GM19328 (cell line): Measurements from ENCODE around the gene ARSB.
A peak's percentile ranks its signal among the peaks of the same experiment; 100 is the strongest.
"Not testable (repeated sequence)": the region's sequence is repeated elsewhere in the genome, so short reads cannot be mapped to it uniquely, and the experiment has no call there.

Experiments
- ATAC-seq: cut with Tn5 transposase; IDR thresholded peaks from one replicate; pipeline ENCODE4 v1.9.1; 2021; ENCODE audit warnings: mild to moderate bottlenecking, moderate library complexity; ENCODE audit not compliant: unreplicated experiment

The ARSB gene

DNA sequence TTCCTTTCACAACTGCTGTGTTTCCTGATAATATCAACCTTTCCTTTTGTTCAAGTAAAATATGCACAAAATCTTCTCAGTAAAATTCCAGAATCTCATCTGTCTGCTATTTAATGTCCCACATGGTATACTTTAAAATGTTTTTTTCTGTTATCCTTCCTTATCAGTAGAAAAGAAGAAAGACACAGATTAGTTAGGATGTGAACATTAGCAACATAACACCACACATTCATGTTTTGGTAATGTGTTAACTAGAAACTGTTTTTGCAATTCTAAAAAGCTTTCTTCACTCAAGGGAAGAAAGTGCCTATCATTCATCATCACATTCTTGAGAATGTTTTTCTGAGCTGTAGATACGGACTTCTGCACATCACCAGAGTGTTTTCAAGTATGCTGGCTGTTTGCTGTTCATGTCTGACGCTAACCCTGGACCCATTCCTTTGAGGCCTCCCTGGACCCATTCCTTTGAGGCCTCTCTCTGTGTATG is 10.5 kb upstream of the ARSB start:
- no peak for ATAC-seq

DNA sequence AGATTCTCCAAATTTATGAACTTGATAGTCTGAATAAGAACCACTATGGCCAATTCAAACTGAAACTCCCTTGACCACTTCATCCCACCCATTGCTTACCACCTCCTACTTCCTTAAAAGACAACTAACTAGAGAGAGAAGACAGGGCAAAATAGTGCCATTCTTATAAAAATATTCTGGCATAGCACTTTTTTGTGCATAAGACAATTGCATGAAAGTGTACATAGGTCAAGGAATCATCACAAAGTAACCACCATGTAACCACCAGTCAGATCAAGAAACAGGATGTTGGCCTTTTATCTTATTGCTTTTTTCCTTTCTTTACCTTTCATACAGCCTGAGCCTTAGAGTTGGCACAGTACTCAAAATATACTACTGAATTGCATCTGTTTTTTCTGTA is 8.1 kb upstream of the ARSB start:
- ATAC-seq = no peak

DNA sequence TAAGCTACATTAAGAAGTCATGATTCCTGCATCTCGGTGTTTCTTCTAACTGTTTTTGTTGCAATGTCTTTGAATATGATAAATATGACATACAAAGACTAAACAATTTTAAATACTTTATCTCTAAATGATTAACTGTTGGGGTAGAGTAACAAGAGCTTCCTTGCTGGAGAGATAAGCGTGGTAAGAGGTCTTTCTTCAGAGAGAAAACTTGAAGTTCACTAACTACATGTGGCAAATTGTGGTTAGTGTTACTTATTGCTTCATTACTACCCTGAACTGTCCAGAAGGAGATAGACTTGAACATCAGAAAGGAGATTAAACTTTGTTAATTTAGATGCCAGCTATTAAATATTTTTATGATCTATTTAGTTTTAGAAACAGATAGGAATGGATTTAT is 7.0 kb upstream of the ARSB start:
- no peak for ATAC-seq

DNA sequence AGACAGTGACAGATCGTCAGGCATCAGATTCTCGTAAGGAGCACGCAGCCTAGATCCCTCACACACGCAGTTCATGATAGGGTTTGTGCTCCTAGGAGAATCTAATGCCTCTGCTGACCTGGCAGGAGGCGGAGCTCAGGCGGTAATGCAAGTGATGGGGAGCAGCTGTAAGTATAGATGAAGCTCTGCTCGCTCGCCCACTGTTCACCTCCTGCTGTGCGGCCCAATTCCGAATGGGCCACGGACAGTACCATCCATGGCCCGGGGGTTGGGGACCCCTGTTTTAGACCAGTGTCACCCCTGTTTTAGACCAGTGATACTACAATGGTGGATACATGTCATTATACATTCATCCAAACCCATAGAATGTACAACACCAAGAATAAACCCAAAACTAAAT is 4.0 kb upstream of the ARSB start:
- ATAC-seq = no peak

DNA sequence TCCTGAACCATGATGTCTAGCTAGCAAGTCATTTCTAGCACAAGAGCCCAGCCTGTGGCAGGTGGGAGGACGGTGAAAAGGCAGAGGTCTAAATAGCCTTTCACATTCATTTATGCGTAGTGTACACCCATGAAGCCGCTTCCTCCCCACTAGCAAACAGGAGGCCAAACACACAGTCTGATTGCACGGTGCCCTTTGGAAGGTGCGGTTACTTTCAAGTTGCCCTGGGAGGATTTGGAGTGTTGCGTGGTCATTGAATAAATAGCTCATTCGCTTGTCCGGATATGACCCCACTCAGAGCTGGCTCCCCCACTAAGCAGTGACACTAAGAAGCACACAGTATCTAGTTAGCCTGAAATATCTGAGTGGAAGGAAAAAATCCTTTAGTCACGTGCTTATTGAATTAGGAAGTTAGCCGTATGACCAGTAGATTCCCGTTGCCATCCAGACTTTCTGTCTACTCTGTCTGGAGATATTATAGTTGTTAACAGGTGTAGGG is 664 bp upstream of the ARSB start:
- ATAC-seq = no peak

DNA sequence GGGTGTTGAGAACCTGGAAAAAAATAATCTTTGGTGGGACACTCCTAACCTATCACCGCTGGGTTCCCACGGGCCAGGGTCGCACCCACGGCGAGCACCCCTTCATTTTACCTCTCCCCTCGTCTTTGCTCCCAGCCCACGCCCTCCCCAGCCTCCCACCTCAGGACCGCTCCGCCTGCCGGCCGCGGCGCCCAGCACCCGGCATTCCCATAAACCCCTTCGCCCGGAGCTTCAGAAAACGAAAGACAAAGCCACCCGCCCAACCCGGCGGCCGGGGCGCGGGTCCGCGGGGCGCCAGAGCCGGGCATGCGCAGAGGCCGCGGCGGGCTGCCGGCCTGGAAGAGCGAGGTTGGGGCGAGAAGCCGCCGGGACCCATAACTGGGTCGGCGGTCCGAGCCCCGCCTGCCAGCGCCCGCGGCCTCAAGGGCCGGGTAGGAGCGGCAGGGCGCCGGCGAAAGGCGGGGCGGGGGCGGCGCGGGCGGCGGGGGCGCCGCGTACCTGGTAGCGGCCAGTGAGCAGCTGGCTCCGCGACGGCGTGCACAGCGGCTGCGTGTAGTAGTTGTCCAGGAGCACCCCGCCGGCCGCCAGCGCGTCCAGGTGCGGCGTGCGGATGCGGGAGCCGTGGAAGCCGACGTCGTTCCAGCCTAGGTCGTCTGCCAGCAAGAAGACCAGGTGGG is 533 bp downstream of the ARSB start:
- ATAC-seq = peak; percentile 51

DNA sequence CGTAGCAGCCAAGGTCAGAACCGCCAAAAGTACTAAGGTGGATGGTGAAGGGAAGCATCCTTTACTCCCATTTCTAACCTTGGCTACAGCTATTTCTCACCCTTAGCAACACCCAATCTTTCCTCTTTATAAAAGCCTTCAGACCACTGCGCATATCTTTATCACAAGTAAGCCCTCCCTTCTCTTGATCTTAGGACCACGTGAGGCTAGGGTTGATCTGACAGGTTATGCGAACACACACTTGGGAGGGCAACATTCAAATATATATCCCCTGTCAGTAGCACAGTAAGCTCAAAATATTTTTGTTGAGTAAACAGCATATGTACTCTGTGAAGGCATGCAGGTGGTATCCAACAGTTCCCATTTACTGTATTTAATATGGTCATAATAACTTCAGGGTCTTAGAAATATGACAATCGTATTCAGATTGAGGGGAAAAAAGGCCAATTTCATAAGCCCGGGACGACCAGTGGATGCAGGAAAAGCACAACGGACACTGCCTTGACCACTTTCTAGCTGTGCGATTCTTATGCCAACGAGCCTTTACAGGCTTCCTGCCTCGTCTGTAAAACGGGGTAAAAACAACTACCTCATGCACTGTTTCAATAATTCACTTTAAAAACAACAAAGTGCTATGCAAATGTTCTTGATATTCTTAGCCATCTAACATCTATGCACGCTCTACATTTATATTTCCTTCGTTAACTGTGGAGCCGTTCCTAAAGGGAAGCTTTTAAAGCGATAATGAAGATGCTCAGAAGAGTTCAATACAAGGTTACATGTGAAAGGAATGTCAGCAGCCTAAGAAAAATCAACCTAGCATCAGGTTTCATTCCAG is 1.3 kb downstream of the ARSB start:
- ATAC-seq = no peak

DNA sequence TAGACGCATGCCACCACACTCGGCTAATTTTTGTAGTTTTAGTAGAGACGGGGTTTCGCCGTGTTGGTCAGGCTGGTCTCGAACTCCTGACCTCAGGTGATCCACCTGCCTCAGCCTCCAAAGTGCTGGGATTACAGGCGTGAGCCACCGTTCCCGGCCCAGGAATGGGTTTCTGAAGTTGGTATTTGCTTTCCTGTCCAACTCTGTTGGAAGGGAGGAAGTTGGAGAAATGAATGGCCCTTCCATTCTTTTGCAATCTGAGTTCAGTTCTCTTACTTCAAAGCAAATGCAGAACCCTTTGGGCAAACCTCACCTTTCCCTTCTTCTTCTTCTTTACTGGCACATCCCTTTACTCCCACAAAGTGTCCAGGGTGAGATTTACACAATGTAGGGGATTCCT is 1.9 kb downstream of the ARSB start:
- ATAC-seq = not testable (repeated sequence)

DNA sequence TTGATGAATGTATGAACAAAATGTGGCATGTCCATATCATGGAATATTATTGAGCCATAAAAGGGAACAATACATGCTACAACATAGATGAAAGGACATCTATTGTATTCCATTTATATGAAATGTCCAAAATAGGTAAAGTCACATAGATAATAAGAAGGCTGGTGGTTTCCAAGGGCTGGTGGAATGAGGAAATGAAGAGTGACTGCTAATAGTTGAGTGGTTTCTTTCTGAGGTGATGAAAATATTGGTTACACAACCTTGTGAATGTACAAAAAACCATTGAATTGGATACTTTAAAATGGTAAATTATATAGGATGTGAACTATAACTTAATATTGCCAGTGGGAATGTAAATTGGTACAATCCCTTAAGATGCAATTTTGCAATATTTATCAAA is 5.2 kb downstream of the ARSB start:
- ATAC-seq = no peak

DNA sequence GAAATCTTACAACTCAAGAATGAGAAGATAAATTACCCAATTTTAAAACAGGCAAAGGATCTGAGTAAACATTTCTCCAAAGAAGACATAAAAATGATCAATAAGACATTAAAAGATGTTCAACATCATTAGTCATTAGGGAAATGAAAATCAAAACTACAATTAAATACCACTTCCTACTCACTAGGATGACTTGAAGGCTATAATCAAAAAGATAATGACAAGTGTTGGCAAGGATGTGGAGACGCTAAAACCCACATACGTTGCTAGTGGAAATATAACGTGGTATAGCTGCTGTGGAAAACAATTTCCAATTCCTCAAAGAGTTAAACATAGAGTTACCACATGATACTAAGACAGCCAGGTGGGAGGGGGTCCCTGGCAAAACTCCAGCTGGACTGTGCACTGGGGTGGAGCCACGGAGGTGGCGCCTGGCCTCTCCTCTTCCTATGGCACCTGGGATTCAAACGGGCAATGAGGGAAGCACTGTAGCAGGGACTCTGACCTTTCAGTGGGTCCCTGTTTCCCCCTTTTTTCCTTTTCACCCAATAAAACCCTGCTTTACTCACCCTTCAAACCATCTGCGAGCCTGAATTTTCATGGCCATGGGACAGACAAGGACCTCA is 5.9 kb downstream of the ARSB start:
- ATAC-seq = no peak

DNA sequence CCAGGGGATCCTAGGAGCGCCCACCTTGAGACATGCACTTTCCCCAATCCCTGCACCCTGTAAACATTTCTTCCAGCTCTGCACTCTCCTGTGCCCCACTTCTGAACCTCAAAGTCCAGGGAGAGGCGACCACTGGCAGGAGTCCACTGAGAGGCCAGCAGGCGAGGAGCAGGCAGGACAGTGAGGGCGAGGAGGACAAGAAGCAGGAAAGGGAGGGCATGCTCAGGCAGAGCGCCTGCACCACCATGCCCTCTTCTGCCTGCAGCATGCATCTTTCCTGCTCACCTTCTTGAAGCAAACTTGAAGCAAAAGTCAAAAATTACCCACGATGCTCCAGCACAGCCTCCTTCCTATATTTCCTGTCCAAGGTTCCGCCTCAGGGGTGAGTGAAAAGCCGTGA is 10.1 kb downstream of the ARSB start:
- no peak for ATAC-seq

DNA sequence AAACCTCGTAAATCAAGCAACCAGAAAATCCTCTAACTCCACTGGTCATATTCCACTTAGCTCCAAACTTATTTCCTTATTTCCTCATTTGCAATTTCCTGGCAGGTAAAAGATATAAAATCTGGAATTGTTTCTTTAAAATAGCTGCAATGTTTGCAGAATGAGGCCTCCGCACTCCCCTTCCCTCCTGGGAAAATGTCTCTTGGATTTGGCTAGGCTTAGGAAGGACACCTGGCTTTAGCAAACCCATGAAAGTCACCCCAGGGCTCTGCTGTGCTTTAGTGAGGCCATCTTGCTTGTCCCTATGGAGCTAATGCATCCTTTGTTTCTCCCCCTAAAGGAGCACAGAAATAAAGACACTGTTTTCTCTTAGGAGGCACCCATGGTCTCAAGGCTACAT is 10.5 kb downstream of the ARSB start:
- ATAC-seq = no peak

DNA sequence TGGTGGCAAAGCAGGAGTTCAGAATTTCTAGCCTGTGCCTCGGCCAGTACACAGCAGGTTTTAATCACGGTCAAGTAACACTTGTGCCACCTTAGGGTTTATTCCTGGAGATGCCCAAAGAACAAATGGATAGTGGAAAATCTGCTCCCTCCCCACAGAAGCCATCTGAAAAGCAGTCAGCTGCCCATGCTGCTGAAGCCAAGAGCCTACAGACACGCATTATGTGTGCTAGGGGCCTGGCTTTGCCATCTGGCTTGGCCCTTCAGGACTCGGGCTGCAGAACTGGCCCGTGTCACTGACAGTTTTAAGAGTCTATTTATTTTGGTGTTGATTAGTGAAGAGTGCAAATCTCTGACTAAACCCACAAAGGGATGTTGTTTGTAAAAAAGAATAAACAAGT is 11.1 kb downstream of the ARSB start:
- ATAC-seq = no peak

DNA sequence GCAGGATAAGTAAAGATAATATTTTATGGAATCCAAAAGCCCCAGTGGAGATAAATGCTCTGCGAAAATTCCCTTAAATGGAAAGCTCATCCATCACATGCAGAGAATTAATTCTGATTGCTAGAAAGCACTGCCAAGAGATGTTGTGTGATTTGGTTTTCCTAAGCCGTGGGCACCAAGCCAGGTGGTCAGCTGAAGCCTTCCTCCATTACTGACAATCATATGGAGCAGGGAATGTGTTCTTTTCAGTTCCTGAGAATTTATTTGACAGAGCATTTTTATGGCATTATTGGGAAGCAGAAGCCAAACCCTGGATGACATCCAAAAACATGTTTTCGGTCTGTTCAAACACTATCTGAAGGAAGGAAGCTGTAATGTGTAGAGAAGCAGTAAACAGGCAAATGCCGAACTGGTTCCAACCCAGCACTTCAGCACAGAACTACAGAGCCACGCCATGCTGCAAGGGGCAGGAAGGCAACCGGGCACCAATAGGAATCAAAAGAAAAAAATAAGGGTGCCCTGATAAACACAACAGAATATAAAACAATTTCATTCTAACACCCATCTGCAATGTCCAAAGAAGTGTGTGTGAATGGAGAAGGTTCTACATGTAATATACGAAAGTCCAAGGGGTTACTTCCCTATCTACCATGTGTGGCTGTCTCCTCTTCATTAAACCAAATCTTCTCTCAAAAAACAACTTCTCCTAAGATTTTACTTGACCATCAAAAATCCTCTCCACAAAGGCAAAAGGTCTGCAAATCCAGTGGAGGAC is 12.3 kb downstream of the ARSB start:
- ATAC-seq = no peak

DNA sequence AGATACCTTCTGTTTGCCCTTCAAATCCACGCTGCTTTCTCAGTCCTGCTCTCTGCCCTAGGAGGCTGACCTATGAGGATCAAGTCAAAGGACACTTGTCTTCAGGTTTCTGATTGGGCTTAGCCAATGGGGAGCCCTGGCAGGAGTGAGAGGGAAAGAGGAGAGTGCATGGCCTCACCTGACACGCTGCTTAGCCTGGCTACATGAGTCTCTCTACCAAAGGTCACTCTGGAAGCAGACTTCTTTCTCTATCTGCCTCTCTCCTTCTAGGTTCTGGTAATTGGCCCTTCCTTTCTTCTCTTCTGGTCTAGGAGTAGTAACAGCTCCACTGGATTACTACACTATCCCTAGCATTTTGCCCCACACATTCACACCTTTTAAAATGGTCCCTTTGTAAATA is 13.1 kb downstream of the ARSB start:
- ATAC-seq = no peak

DNA sequence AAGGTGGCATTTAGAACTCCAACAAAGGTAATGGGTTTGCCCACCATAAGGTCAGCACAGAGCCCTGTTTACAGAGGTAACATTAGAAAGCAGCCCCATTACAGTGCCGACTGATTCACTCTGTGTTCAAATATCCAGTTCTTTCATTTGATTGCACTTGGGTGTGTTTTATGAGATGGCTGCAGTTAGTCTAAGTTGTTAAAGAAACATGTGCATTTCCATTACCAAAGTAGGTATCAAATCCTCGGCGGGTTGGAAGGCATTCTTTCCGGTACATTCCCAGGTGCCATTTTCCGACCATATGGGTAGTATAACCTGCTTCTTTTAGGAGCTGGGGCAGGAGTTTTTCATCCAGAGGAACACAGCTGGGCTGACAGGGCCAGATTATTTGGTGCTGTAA is 16.3 kb downstream of the ARSB start:
- no peak for ATAC-seq

DNA sequence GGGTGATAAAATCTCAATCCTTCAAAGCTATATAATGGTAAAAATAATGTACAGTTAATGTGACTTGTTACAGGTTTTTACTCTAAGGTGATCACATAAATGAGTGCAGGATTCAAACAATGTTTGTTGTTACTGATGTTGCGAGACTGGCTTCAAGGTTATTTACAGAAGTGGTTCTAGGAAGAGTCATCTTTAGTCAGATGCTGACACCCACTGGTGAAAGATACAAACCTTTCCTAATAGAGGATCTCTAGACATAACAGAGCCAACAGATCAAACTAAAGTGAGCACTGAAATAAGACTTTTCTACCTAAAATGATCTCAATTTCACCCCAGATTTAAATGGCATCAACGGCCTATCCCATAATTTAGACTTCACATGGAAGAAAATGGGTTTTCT is 20.2 kb downstream of the ARSB start:
- no peak for ATAC-seq

DNA sequence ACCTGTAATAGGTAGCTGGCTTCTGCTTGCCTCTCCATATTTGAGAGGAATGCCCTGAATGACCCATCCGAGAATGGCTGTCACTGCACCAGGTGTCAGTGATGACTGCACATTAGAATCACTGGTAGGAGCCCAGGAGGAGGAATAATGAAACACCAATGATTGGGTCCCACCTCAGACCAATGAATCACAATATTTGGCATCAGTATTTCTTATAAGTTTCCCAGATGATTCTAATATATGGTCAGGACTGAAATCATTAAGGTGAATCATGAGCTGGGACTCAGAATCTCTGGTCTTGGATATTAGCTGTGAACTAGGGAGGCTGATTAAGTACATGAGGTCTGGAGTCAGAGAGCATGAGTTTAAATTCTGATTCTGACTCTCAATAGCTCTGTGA is 23.4 kb downstream of the ARSB start:
- no peak for ATAC-seq

DNA sequence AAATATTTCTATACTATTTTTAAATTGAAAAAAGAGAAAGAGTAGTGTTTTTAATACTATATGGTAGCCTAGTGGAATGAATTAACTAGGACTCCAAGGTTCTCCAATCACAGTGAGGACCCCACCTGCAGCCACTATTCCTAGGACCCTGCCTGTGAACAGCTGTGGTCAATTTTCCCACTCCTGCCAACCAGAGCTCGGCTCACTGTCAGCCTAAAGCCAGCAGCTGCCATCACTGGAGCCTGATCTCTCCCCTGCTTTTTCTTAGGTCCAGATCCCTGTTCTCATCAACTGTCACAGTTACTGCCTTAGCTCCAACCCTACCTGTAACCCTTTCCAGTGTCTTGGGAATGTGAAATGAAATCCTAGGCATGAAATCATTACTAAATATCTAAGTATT is 25.3 kb downstream of the ARSB start:
- no peak for ATAC-seq

DNA sequence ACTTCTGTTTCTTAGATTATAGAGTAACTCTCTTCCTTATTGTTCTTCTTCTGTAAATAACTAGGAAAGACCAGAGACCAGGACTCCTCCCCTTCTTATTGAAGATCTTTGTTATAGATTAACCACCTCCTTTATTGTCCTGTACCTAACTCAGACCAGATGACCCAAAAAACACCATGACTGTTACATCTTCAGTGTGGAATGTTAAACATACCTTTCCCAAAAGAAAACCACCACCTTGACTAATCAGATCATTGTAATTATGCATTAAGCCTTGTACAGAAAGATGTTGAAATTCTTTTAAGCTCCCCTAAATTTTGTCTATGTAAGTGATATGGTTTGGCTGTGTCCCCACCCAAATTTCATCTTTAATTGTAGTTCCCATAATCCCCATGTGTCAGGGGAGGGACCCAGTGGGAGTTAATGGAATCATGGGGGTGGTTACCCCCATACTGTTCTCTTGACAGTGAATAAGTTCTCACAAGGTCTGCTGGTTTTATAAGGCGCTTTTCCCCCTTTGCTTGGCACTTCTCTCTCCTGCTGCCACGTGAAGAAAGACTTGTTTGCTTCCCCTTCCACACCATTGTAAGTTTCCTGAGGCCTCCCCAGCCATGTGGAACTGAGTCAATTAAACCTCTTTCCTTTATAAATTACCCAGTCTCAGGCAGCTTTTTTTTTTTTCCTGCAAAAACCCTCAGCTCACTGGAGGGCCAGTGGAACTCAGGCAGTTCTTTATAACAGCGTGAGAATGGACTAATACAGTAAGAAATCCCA is 26.3 kb downstream of the ARSB start:
- no peak for ATAC-seq
